Brain microvascular endothelial cell (primary cell): ENCODE data around the gene ALKBH5.

Source experiments
- DNase-seq: peaks from one replicate; pipeline ENCODE4 v3.0.0-alpha.2; 2020
- H3K27ac ChIP-seq: fragments of 250-450 bp; sonication (Bioruptor Pico); 2 replicates; pipeline ENCODE4 v1.5.1; 2020; ENCODE audit warnings: mild to moderate bottlenecking, moderate library complexity
- H3K27me3 ChIP-seq: fragments of 250-450 bp; sonication (Bioruptor Pico); replicated peaks from 2 replicates; pipeline ENCODE4 v1.5.1; 2020; ENCODE audit warnings: mild to moderate bottlenecking
- H3K36me3 ChIP-seq: fragments of 250-450 bp; sonication (Bioruptor Pico); replicated peaks from 2 replicates; pipeline ENCODE4 v1.5.1; 2020; ENCODE audit warnings: mild to moderate bottlenecking
- H3K4me3 ChIP-seq: 2 replicates; pipeline ENCODE4 v1.5.1; 2011; ENCODE audit warnings: low read depth, mild to moderate bottlenecking, control low read depth, low read length, moderate library complexity
- CTCF ChIP-seq: IDR thresholded peaks from 2 replicates; pipeline ENCODE4 v1.5.1; 2011; ENCODE audit warnings: low read depth, mild to moderate bottlenecking, moderate library complexity, low read length, control low read depth, inconsistent platforms; ENCODE audit errors: missing control alignments
- in situ Hi-C: cut with HindIII; loops from 2 replicates; pipeline ENCODE4 v1.10.0; 2017; ENCODE audit warnings: low sequenced_read_pairs, low pct_ligation_motif_present

The ALKBH5 gene

GRCh38 chr17:18144261-18144660 lies 39.4 kb upstream of the ALKBH5 start:
- Histone ChIP-seq H3K27ac (no peak overlapping the region), H3K36me3 (no peaks in the 10 kb centered on the region), H3K27me3 (no peaks in the 10 kb centered on the region), H3K4me3 (no peak overlapping the region)
- no peak for TF ChIP-seq CTCF
- DNase-seq = no peak
- in situ Hi-C loops = no loop called here

GRCh38 chr17:18144855-18145254 lies 38.8 kb upstream of the ALKBH5 start:
- TF ChIP-seq CTCF = no peak
- H3K36me3 ChIP-seq = no peaks in the 10 kb centered on the region
- no peak overlapping the region for H3K4me3 ChIP-seq
- in situ Hi-C loops = no loop called here
- H3K27ac ChIP-seq = no peak overlapping the region
- no peaks in the 10 kb centered on the region for H3K27me3 ChIP-seq
- DNase-seq = no peak

GRCh38 chr17:18145811-18146210 lies 37.8 kb upstream of the ALKBH5 start:
- H3K27ac ChIP-seq = no peak overlapping the region
- H3K4me3 ChIP-seq = no peak overlapping the region
- no peaks in the 10 kb centered on the region for H3K27me3 ChIP-seq
- TF ChIP-seq CTCF = no peak
- in situ Hi-C loops = no loop called here
- no peaks in the 10 kb centered on the region for H3K36me3 ChIP-seq
- DNase-seq = no peak

GRCh38 chr17:18146259-18146658 lies 37.4 kb upstream of the ALKBH5 start:
- in situ Hi-C loops = no loop called here
- TF ChIP-seq CTCF = no peak
- H3K36me3 ChIP-seq = no peaks in the 10 kb centered on the region
- no peak for DNase-seq
- no peaks in the 10 kb centered on the region for H3K27me3 ChIP-seq
- no peak overlapping the region for H3K4me3 ChIP-seq
- no peak overlapping the region for H3K27ac ChIP-seq

GRCh38 chr17:18146980-18147379 lies 36.6 kb upstream of the ALKBH5 start:
- no peak overlapping the region for H3K27ac ChIP-seq
- no peak for TF ChIP-seq CTCF
- H3K4me3 ChIP-seq = no peak overlapping the region
- H3K27me3 ChIP-seq = no peaks in the 10 kb centered on the region
- in situ Hi-C loops = no loop called here
- H3K36me3 ChIP-seq = no peaks in the 10 kb centered on the region
- DNase-seq = no peak

GRCh38 chr17:18148586-18148985 lies 35.0 kb upstream of the ALKBH5 start:
- no peak for TF ChIP-seq CTCF
- Histone ChIP-seq H3K27ac (no peak overlapping the region), H3K36me3 (no peaks in the 10 kb centered on the region), H3K27me3 (no peaks in the 10 kb centered on the region), H3K4me3 (no peak overlapping the region)
- no peak for DNase-seq
- in situ Hi-C loops = no loop called here
